ENCODE data around the gene RASGRF2. TPM values are rescaled to one million over a fixed set of nuclear protein-coding genes. Genes with fewer than 3 reads are reported as not detected.

RASGRF2 gene
- total RNA-seq, 4 donors from 2014 or later, result 19.5 to 45.3 (median 34.6) TPM

- H3K4me1 ChIP-seq, result peaks cover 0 to 21% (median 0%) of the 10 kb centered on the region in 4 donors
- 29 to 33% methylated on average over 18 of the region's 18 CpGs for WGBS, 2 donors
- no peaks in the 10 kb centered on the region for H3K9me3 ChIP-seq
- no peak for TF ChIP-seq EP300 (IDR thresholded peaks at IDR 0.05)
- TF ChIP-seq POLR2A (IDR thresholded peaks at IDR 0.05), result no peak
- no peak for TF ChIP-seq CTCF (IDR thresholded peaks at IDR 0.05)
- H3K27ac ChIP-seq, result peak overlapping the region; percentile 73 to 86 (median 82)
- no peaks in the 10 kb centered on the region for H3K36me3 ChIP-seq
- no peak for DNase-seq (ENCODE audit: low spot score in 2 of 2)
- H3K4me3 ChIP-seq, result peak overlapping the region; percentile 45 to 65 (median 56)
- peaks cover 0 to 27% of the 10 kb centered on the region in 2 donors for H3K27me3 ChIP-seq
Observed at GRCh38 chr5:80961376-80962281, 1.5 kb downstream of the RASGRF2 start.

GRCh38 chr5:80962630-80963520 is 2.7 kb downstream of the RASGRF2 start:
- peaks cover 0 to 27% of the 10 kb centered on the region in 2 donors for H3K27me3 ChIP-seq
- H3K9me3 ChIP-seq, result no peaks in the 10 kb centered on the region
- H3K27ac ChIP-seq, result peak overlapping the region in 2 of 4 donors; percentile 85 to 86
- DNase-seq (ENCODE audit: low spot score in 2 of 2), result no peak
- peak overlapping the region in 1 of 4 donors; percentile 65 for H3K4me3 ChIP-seq
- H3K4me1 ChIP-seq, result peaks cover 0 to 24% (median 0%) of the 10 kb centered on the region in 4 donors
- H3K36me3 ChIP-seq, result no peaks in the 10 kb centered on the region
- TF ChIP-seq EP300 (IDR thresholded peaks at IDR 0.05) (no peak), CTCF (IDR thresholded peaks at IDR 0.05) (no peak), POLR2A (IDR thresholded peaks at IDR 0.05) (no peak)
- WGBS, 2 donors, result 68 to 70% methylated on average over 2 of the region's 2 CpGs

GRCh38 chr5:80963521-80963895 is 3.3 kb downstream of the RASGRF2 start:
- no peaks in the 10 kb centered on the region for H3K36me3 ChIP-seq
- peak overlapping the region in 2 of 4 donors; percentile 85 to 86 for H3K27ac ChIP-seq
- H3K4me1 ChIP-seq, result peaks cover 0 to 25% (median 0%) of the 10 kb centered on the region in 4 donors
- peaks cover 0 to 27% of the 10 kb centered on the region in 2 donors for H3K27me3 ChIP-seq
- peak overlapping the region in 1 of 4 donors; percentile 65 for H3K4me3 ChIP-seq
- 47 to 48% methylated on average over 2 of the region's 2 CpGs for WGBS, 2 donors
- DNase-seq (ENCODE audit: low spot score in 2 of 2), result no peak
- no peaks in the 10 kb centered on the region for H3K9me3 ChIP-seq
- TF ChIP-seq POLR2A (IDR thresholded peaks at IDR 0.05) (no peak), CTCF (IDR thresholded peaks at IDR 0.05) (no peak), EP300 (IDR thresholded peaks at IDR 0.05) (no peak)

- peaks cover 0 to 22% of the 10 kb centered on the region in 2 donors for H3K27me3 ChIP-seq
- TF ChIP-seq EP300 (IDR thresholded peaks at IDR 0.05), result no peak
- TF ChIP-seq POLR2A (IDR thresholded peaks at IDR 0.05), result no peak
- no peak for TF ChIP-seq CTCF (IDR thresholded peaks at IDR 0.05)
Observed at GRCh38 chr5:80963966-80964481, 3.9 kb downstream of the RASGRF2 start.

More at GRCh38 chr5:80963966-80964481, 3.9 kb downstream of the RASGRF2 start:
- peaks cover 0 to 25% (median 0%) of the 10 kb centered on the region in 4 donors for H3K4me1 ChIP-seq
- no peaks in the 10 kb centered on the region for H3K36me3 ChIP-seq
- 58 to 63% methylated on average over 3 of the region's 3 CpGs for WGBS, 2 donors
- no peaks in the 10 kb centered on the region for H3K9me3 ChIP-seq
- peak overlapping the region in 2 of 4 donors; percentile 41 to 86 for H3K27ac ChIP-seq
- peak overlapping the region in 1 of 4 donors; percentile 4 for H3K4me3 ChIP-seq
- no peak for DNase-seq (ENCODE audit: low spot score in 2 of 2)
